HepG2 (cell line): Measurements from ENCODE around the gene PITHD1. TPM values are rescaled to one million over a fixed set of nuclear protein-coding genes. Genes with fewer than 3 reads are reported as not detected.

Source experiments
- ATAC-seq: fragments of 200-7000 bp; cut with Tn5 transposase; 3 replicates; pipeline ENCODE4 v1.9.1; 2020; ENCODE audit warnings: mild to moderate bottlenecking, moderate library complexity
- BruUV-seq: library from RNA; stranded (reverse); fragments of 400-500 nt; replicated peaks from 2 replicates; lab custom pipeline; 2021; lab: Mats Ljungman, UMichigan
- CTCF ChIA-PET: fragments of 300-600 bp; formaldehyde crosslinking; extraction: SDS; loops from one replicate; lab custom pipeline; 2021; ENCODE audit warnings: low total read pairs, inconsistent platforms, low intra/inter-chr PET ratio; lab: Yijun Ruan, JAX
- POLR2A ChIA-PET: fragments of 350-600 bp; sonication (Branson Sonifier 250); formaldehyde crosslinking; loops from one replicate; lab custom pipeline; 2020; ENCODE audit warnings: antibody characterized with exemption, inconsistent platforms; lab: Yijun Ruan, JAX
- DNase-seq: peaks from one replicate; pipeline ENCODE4 v3.0.0-alpha.2; 2015; ENCODE audit warnings: low spot score
- FAIRE-seq: peaks from 3 replicates; lab custom pipeline; 2011; peaks lifted over from hg19 to GRCh38; lab: Jason Lieb, UNC
- H2AFZ ChIP-seq: one replicate; pipeline ENCODE4 v1.6.1; 2011; ENCODE audit warnings: low read length, inconsistent platforms
- H3K27ac ChIP-seq: fragments of 300-600 bp; 3 replicates; pipeline ENCODE4 v1.8.0; 2011; ENCODE audit warnings: mixed run types, mild to moderate bottlenecking, mixed read lengths, low read length, inconsistent platforms; ENCODE audit not compliant: insufficient read depth; ENCODE audit errors: extremely low read length
- H3K27me3 ChIP-seq, 2 experiments: fragments of 200-600 bp in 1 of 2; 2 replicates in 1 of 2; 3 replicates in 1 of 2; pipeline versions ENCODE4 v1.6.0 to v1.8.0; 2011; ENCODE audit warnings: low read length in 2 of 2, mild to moderate bottlenecking in 2 of 2, moderate library complexity in 2 of 2, inconsistent platforms in 1 of 2; ENCODE audit not compliant: insufficient read depth in 2 of 2, control insufficient read depth in 1 of 2
- H3K36me3 ChIP-seq, 2 experiments: fragments of 200-600 bp in 1 of 2; replicated peaks in 1 of 2; 2 replicates in 1 of 2; 3 replicates in 1 of 2; pipeline versions ENCODE4 v1.5.1 to v1.8.0; 2011; ENCODE audit warnings: low read length in 2 of 2, inconsistent platforms in 1 of 2; ENCODE audit not compliant: insufficient read depth in 2 of 2, control insufficient read depth in 1 of 2
- H3K4me1 ChIP-seq: 2 replicates; pipeline ENCODE4 v1.5.1; 2012; ENCODE audit warnings: low read length, inconsistent platforms; ENCODE audit not compliant: insufficient read depth
- H3K4me2 ChIP-seq: 2 replicates; pipeline ENCODE4 v1.6.0; 2011; ENCODE audit warnings: low read depth, low read length, inconsistent platforms
- H3K4me3 ChIP-seq, 3 experiments: fragments of 200-600 bp in 1 of 3; sonication (generic), shearing (Covaris generic) in 1 of 3; replicated peaks in 1 of 3; 2 replicates each; pipeline ENCODE4 v1.5.1; 2011 to 2016; ENCODE audit warnings: low read length in 3 of 3, inconsistent platforms in 2 of 3, low read depth in 2 of 3, mild to moderate bottlenecking in 2 of 3, control low read depth in 1 of 3, mixed read lengths in 1 of 3; ENCODE audit not compliant: insufficient read depth in 1 of 3
- H3K79me2 ChIP-seq: one replicate; pipeline ENCODE4 v1.6.1; 2011; ENCODE audit warnings: low read length, inconsistent platforms; ENCODE audit not compliant: insufficient read depth
- H3K9ac ChIP-seq: 2 replicates; pipeline ENCODE4 v1.6.0; 2011; ENCODE audit warnings: mild to moderate bottlenecking, low read depth, low read length, inconsistent platforms; ENCODE audit not compliant: insufficient read depth
- H3K9me3 ChIP-seq: 2 replicates; pipeline ENCODE4 v1.5.1; 2012; ENCODE audit warnings: mild to moderate bottlenecking, low read length
- H4K20me1 ChIP-seq: 2 replicates; pipeline ENCODE4 v1.6.0; 2011; ENCODE audit warnings: inconsistent platforms, mild to moderate bottlenecking, low read length, moderate library complexity; ENCODE audit not compliant: insufficient read depth
- AHDC1 ChIP-seq: sonication (generic); formaldehyde crosslinking; IDR thresholded peaks from 2 replicates; pipeline ENCODE4 v1.5.1; 2020; ENCODE audit warnings: mild to moderate bottlenecking, missing genetic modification reagents, borderline replicate concordance
- GATAD2A ChIP-seq: IDR thresholded peaks from 2 replicates; pipeline ENCODE4 v1.6.1; 2016
- HIVEP1 ChIP-seq: sonication (generic); formaldehyde crosslinking; IDR thresholded peaks from 2 replicates; pipeline ENCODE4 v1.4.0; 2020; ENCODE audit warnings: mild to moderate bottlenecking, missing genetic modification reagents
- LBX2 ChIP-seq: sonication (generic); formaldehyde crosslinking; IDR thresholded peaks from 2 replicates; pipeline ENCODE4 v1.5.0; 2020; ENCODE audit warnings: missing genetic modification reagents, mild to moderate bottlenecking, borderline replicate concordance
- MZF1 ChIP-seq: sonication (generic); formaldehyde crosslinking; IDR thresholded peaks from 2 replicates; pipeline ENCODE4 v1.8.1; 2023; ENCODE audit warnings: mild to moderate bottlenecking, missing genetic modification reagents, borderline replicate concordance
- PAWR ChIP-seq: sonication (generic); formaldehyde crosslinking; IDR thresholded peaks from 2 replicates; pipeline ENCODE4 v1.4.0; 2020; ENCODE audit warnings: missing genetic modification reagents, mild to moderate bottlenecking, borderline replicate concordance
- RAD21 ChIP-seq: fragments of 450-650 bp; formaldehyde crosslinking; IDR thresholded peaks from 2 replicates; pipeline ENCODE4 v1.5.0; 2020; ENCODE audit warnings: mild to moderate bottlenecking
- RBM39 ChIP-seq: fragments of 200-400 bp; formaldehyde crosslinking; IDR thresholded peaks from one replicate; pipeline ENCODE4 v1.6.1; 2018; ENCODE audit warnings: antibody characterized with exemption, mild to moderate bottlenecking, low read depth, low read length; ENCODE audit not compliant: poor library complexity, severe bottlenecking
- SSRP1 ChIP-seq: IDR thresholded peaks from 2 replicates; pipeline ENCODE4 v1.6.1; 2016; ENCODE audit warnings: control low read depth
- TGIF2 ChIP-seq: IDR thresholded peaks from 2 replicates; pipeline ENCODE4 v1.6.1; 2016; ENCODE audit warnings: control low read depth, missing compliant biosample characterization
- ZBTB21 ChIP-seq: sonication (generic); formaldehyde crosslinking; IDR thresholded peaks from 2 replicates; pipeline ENCODE4 v1.4.0; 2020; ENCODE audit warnings: missing genetic modification reagents
- ZNF414 ChIP-seq: sonication (generic); formaldehyde crosslinking; IDR thresholded peaks from 2 replicates; pipeline ENCODE4 v1.5.0; 2020; ENCODE audit warnings: missing genetic modification reagents
- ZNF572 ChIP-seq: sonication (generic); formaldehyde crosslinking; IDR thresholded peaks from 2 replicates; pipeline ENCODE4 v1.5.1; 2020; ENCODE audit warnings: mild to moderate bottlenecking, missing genetic modification reagents
- ZNF670 ChIP-seq: sonication (generic); formaldehyde crosslinking; IDR thresholded peaks from 2 replicates; pipeline ENCODE4 v1.8.0; 2022; ENCODE audit warnings: mild to moderate bottlenecking, missing genetic modification reagents, borderline replicate concordance
- WGBS: methylation state at CpG from one replicate; pipeline ENCODE4 v1.1.6; 2017; ENCODE audit warnings: low lambda C conversion rate; 5-methylcytosine and 5-hydroxymethylcytosine counted together
- in situ Hi-C: cut with HindIII; loops from 2 replicates; pipeline ENCODE4 v1.10.0; 2017; ENCODE audit warnings: low pct_unique_long_range_greater_than_20kb; ENCODE audit not compliant: extremely low pct_ligation_motif_present
- intact Hi-C: fragments of 100-400 bp; cut with micrococcal nuclease; formaldehyde crosslinking; loops from one replicate; pipeline ENCODE4 v1.10.0; 2022; ENCODE audit not compliant: unreplicated experiment
- polyA plus RNA-seq, 8 experiments: library from polyadenylated mRNA; depleted of rRNA in 3 of 8; stranded (reverse) in 7 of 8; unstranded in 1 of 8; fragments of >200 nt; fragmentation: Illumina TruSeq in 4 of 8; extraction: Trizol in 4 of 8; gene quantifications; 2 replicates each; pipeline versions ENCODE4 v1.2.1 to v1.2.3, GENCODE V29; 2011 to 2016; ENCODE audit warnings: low read depth in 4 of 8, missing spikeins in 1 of 8, mixed read lengths in 1 of 8; ENCODE audit not compliant: insufficient read depth in 1 of 8
- total RNA-seq, 5 experiments: library from RNA; depleted of rRNA; stranded (reverse); fragments of >200 nt; fragmentation: Illumina TruSeq; extraction: Trizol; gene quantifications; 2 replicates each; pipeline ENCODE4 v1.2.3, GENCODE V29; 2016; ENCODE audit warnings: low read depth in 1 of 5
- TF ChIP-seq, protein P1 (sequence below): sonication (generic); formaldehyde crosslinking; IDR thresholded peaks from 2 replicates; pipeline ENCODE4 v1.5.0; 2020; ENCODE audit warnings: missing genetic modification reagents

PITHD1 gene
- total and polyA plus RNA-seq, 2 of the 13 experiments (the other 11 are each of a cell fraction or from before 2014, with no cell fraction given) = 28.0 to 37.3 TPM

- Histone ChIP-seq H3K9ac (peak overlapping the region; percentile 93), H3K27me3 (no peaks in the 10 kb centered on the region; a peak in 1 of 5 replicates), H3K36me3 (peaks cover 7 to 34% of the 10 kb centered on the region in 2 experiments; a peak in 4 of 5 replicates), H3K27ac (peak overlapping the region; percentile 95), H2AFZ (no peak overlapping the region), H3K4me2 (peak overlapping the region; percentile 94), H3K4me3 (peak overlapping the region; percentile 65 to 92 (median 90); a peak in 5 of 6 replicates), H4K20me1 (peaks cover 9% of the 10 kb centered on the region; the same call in 1 of the 2 replicates), H3K4me1 (peaks cover 52% of the 10 kb centered on the region), H3K79me2 (peaks cover 9% of the 10 kb centered on the region), H3K9me3 (no peaks in the 10 kb centered on the region)
- no peak for ATAC-seq
- in situ Hi-C loops (no loop called here), intact Hi-C loops (loop anchor here (1.0 kb wide), 1 partner anchor 27 kb away; no protein-coding TSS in a partner anchor)
- TF ChIP-seq GATAD2A (no peak), MZF1 (CRISPR knock-in tag) (no peak), SSRP1 (CRISPR knock-in tag) (peak; percentile 77; the same call in 1 of the 2 replicates), ZNF572 (no peak), RBM39 (peak; percentile 3), HIVEP1 (CRISPR knock-in tag) (0 out of 2 replicates have a peak, but pooled peaks have one; percentile 5), ZNF670 (CRISPR knock-in tag) (0 out of 2 replicates have a peak, but pooled peaks have one; percentile 50), LBX2 (CRISPR knock-in tag) (no peak), ZBTB21 (CRISPR knock-in tag) (no peak), AHDC1 (CRISPR knock-in tag) (no peak), RAD21 (CRISPR knock-in tag) (no peak), ZNF414 (CRISPR knock-in tag) (no peak), TGIF2 (peak; percentile 49; the same call in 1 of the 2 replicates), PAWR (0 out of 2 replicates have a peak, but pooled peaks have one; percentile 54)
- TF ChIP-seq, protein P1, sequence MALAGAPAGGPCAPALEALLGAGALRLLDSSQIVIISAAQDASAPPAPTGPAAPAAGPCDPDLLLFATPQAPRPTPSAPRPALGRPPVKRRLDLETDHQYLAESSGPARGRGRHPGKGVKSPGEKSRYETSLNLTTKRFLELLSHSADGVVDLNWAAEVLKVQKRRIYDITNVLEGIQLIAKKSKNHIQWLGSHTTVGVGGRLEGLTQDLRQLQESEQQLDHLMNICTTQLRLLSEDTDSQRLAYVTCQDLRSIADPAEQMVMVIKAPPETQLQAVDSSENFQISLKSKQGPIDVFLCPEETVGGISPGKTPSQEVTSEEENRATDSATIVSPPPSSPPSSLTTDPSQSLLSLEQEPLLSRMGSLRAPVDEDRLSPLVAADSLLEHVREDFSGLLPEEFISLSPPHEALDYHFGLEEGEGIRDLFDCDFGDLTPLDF (CRISPR knock-in tag) = no peak
- WGBS = 72% methylated on average over 7 of the region's 7 CpGs
- POLR2A ChIA-PET = interaction anchor here (0.7 to 10.9 kb wide), 10 partner anchors 8 to 222 kb away, joined by 3 to 154 read pairs (median 6); partner anchors contain the start of genes HMGCL, LYPLA2, PITHD1 and RPL11
- BruUV-seq = no TSS peak
- DNase-seq = no peak
- CTCF ChIA-PET = no interaction called here
- peak; percentile 18 for FAIRE-seq
Observed at GRCh38 chr1:23799255-23799569, 21.0 kb downstream of the PITHD1 start.
